DMS53 (cell line): ENCODE results near the gene JAK1.
"Not testable (repeated sequence)": the region's sequence is repeated elsewhere in the genome, so short reads cannot be mapped to it uniquely, and the experiment has no call there.

Experiments used
- DNase-seq: peaks from one replicate; lab custom pipeline; 2025; lab: John Stamatoyannopoulos, UW

Gene JAK1

GRCh38 chr1:64838486-64838885 is 127.9 kb downstream of the JAK1 start:
- no peak for DNase-seq

- DNase-seq = no peak
These were observed 129.5 kb downstream of the JAK1 start for GRCh38 chr1:64836802-64837201.

- no peak for DNase-seq
These were observed 131.6 kb downstream of the JAK1 start for GRCh38 chr1:64834734-64835133.

DNA sequence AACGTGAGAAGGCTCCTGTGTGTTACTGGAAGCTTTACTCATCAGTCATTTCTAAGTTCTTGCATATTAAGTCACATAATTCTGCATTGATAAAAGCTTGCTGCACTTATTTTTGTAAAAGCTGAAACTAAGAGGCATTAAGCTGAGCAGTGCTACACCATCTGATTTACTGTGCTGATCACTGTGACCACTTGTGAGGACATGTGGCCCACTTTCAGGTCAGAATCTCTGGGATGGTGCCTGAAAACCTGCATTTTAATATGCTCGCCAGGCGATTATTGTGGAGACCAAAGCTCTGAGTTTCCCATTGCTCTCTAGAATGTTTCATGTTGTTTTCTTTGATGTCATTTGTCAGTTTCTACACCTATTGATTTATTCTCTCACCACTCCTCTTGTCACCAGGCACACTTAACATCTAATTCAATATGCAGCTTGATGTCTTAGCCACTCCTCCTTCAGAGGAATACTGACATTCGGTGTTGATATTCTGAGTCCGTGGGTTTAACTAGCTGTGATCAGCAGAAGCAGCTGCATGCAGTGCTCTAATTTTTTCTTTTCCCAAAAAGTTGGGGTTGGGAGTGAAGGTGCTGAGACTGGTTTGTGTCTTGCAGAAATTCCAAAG is 136.2 kb downstream of the JAK1 start:
- no peak for DNase-seq

- no peak for DNase-seq
These were observed 136.8 kb downstream of the JAK1 start for GRCh38 chr1:64829411-64830029.

GRCh38 chr1:64828829-64829228 is 137.5 kb downstream of the JAK1 start:
- DNase-seq = no peak

DNA sequence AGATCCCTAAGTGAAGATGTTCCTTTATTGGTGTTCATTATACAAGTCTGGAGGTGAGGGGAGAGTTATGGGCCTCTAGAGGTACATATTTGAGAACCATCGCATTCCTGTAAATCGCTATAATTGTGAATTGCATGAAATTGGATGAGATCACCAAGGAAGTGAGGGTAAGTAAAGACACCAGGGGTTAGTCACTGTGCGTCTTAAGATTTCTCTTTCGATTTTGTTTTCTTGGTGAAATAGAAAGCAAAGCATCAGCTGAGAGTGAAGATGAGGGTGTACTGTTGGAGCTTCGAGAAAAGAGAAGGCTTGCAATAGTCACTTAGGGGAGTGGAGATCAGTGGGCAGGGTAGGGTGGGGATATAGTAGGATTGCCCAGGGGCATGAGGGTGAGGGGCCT is 139.4 kb downstream of the JAK1 start:
- no peak for DNase-seq

GRCh38 chr1:64823691-64824476 is 142.5 kb downstream of the JAK1 start:
- peak; percentile 93 for DNase-seq

DNA sequence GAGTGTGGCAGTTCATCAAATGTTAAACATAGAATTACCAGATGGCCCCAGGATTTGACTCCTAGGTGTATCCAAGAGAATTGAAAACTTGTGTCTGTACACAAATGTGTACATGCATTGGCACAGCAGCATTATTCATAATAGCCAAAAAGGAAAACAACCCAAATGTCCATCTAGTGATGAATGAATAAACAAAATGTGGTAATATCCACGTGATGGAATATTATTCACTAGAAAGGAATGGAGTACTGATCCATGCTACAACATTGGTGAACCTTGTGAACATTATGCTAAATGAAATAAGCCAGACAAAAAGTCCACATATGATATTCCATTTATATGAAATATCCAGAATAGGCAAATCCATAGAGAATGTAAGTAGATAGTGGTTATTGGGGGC is 143.7 kb downstream of the JAK1 start:
- no peak for DNase-seq

GRCh38 chr1:64820572-64820971 is 145.8 kb downstream of the JAK1 start:
- DNase-seq = not testable (repeated sequence)

GRCh38 chr1:64817364-64817763 is 149.0 kb downstream of the JAK1 start:
- DNase-seq = not testable (repeated sequence)

DNA sequence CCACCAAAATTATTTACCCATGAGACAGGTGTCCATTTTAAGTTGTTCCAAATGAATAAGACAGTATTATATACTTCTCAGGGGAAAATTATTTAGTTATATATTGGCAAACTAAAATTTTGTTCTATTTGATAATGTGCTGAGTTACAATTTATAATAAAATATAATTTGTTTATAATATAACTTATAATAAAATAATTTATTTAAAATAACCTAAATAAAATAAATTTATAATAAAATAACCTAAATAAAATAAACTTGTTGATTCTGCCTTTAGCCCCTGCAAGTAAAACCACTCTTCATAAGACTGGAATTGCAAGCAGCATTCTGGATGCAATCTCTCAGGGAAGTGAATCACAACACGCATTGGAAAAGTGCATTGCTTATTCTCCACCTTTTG is 151.9 kb downstream of the JAK1 start:
- no peak for DNase-seq

GRCh38 chr1:64811131-64811530 is 155.2 kb downstream of the JAK1 start:
- peak; percentile 25 for DNase-seq

DNA sequence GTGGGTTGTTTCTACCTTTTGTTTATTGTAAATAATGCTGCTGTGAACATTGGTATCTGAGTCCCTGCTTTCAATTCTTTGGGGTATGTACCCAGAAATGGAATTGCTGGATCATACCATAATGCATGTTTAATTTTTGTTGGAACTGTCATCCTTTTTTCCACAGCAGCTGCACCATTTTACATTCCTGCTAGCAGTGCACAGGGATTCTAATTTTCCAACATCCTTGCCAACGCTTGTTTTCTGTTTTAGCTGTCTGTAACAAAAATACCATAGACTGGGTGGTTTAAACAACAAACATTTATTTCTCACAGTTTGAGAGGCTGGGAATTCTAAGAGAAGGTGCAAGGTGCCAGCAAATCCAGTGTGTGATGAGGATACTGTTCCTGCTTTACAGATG is 156.3 kb downstream of the JAK1 start:
- no peak for DNase-seq

GRCh38 chr1:64809309-64809708 is 157.0 kb downstream of the JAK1 start:
- no peak for DNase-seq

DNA sequence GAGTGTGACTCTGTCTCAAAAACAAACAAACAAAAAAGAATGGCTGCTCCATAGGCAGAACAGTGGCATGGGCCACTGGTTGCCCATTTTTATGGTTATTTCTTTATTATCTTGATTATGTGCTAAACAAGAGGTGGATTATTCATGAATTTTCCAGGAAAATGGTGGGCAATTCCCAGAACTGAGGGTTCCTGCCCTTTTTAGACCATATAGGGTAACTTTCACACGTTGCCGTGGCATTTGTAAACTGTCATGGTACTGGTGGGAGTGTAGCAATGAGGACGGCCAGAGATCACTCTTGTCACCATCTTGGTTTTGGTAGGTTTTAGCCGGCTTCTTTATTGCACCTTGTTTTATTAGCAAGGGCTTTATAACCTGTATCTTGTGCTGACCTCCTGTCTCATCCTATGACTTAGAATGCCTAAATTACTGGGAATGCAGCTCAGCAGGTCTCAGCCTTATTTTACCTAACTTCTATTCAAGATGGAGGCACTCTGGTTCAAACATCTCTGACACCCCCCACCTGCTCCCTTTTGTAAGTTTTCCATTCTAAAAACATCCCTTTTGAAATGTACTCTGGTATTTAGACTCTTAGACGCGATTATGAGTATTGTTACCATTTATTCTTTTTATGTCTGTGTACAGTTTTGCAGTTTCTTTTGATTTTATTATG is 164.4 kb downstream of the JAK1 start:
- no peak for DNase-seq

GRCh38 chr1:64798872-64799271 is 167.5 kb downstream of the JAK1 start:
- no peak for DNase-seq

- no peak for DNase-seq
These were observed 175.4 kb downstream of the JAK1 start for GRCh38 chr1:64790832-64791487.
